ENCODE measurements around the gene GJA3. TPM values are rescaled to one million over a fixed set of nuclear protein-coding genes. Genes with fewer than 3 reads are reported as not detected.

The GJA3 gene
- total and polyA plus RNA-seq, 9 of the 15 experiments (the other 6 are each of a cell fraction or from before 2014, with no cell fraction given): 0.03 to 0.13 (median 0.04) TPM; not detected in 4

DNA sequence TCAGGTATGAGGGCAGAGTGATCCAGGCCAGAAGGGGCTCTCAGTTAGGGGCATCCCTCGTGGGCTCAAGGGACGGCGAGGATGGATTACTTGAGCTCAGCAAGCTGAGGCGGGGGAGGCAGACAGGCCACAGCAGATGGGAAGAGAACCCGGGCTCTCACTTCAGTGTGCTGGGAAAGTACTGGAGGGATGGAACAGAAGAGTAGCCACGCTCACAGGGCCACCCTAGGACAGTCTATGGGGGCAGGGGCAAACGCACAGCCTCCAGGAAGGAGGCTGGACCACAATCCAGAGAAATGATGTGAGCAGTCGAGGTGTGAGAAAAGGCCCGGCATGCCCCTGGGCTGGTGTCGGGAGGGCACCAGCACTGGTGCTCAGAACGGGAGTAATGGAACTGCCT, 9.2 kb downstream of the GJA3 start:
- no TSS peak for BruUV-seq (replicated peaks)
- Histone ChIP-seq H3K79me2 (ENCODE audit: control insufficient read depth, insufficient read depth, low read length) (no peaks in the 10 kb centered on the region), H3K4me3 (no peak overlapping the region), H3K9me1 (ENCODE audit: control insufficient read depth, insufficient read depth, low read length) (no peaks in the 10 kb centered on the region), H3K4me2 (ENCODE audit: insufficient read depth, low read length) (no peak overlapping the region), H3K27me3 (ENCODE audit: control insufficient read depth in 2 of 2, insufficient read depth in 2 of 2, low read length in 2 of 2) (peaks cover 10 to 20% of the 10 kb centered on the region in 2 experiments; a peak in 4 of 5 replicates), H3K9ac (ENCODE audit: insufficient read depth in 1 of 2, low read depth in 2 of 2, low read length in 2 of 2) (no peak overlapping the region), H3K9me3 (replicated peaks; ENCODE audit: control insufficient read depth, insufficient read depth, low read depth, low read length) (no peaks in the 10 kb centered on the region), H4K20me1 (replicated peaks; ENCODE audit: control insufficient read depth, insufficient read depth, low read length) (no peaks in the 10 kb centered on the region), H3K27ac (ENCODE audit: extremely low read depth, low read depth, low read length) (no peak overlapping the region), H3K4me1 (replicated peaks in 1 of 2; ENCODE audit: control insufficient read depth in 2 of 2, insufficient read depth in 2 of 2, low read length in 2 of 2) (peaks cover 0 to 4% of the 10 kb centered on the region in 2 experiments; a peak in 1 of 5 replicates), H2AFZ (ENCODE audit: low read depth, low read length) (no peak overlapping the region), H3K36me3 (ENCODE audit: control insufficient read depth, insufficient read depth, low read length) (no peaks in the 10 kb centered on the region)
- WGBS (ENCODE audit: insufficient coverage, low coverage, missing lambda C conversion rate): 21% methylated on average over 8 of the region's 11 CpGs
- ATAC-seq (no peak; the same call in 2 of the 3 replicates), FAIRE-seq (no peak), DNase-seq (ENCODE audit: extremely low read depth in 1 of 4, low spot score in 3 of 4) (no peak)
- no peak for TF ChIP-seq RBBP5 (IDR thresholded peaks at IDR 0.05; ENCODE audit: borderline replicate concordance, insufficient read depth, low read length, poor library complexity, severe bottlenecking)
- TF ChIP-seq ZNF347 (CRISPR knock-in tag; IDR thresholded peaks at IDR 0.05; ENCODE audit: low read depth): no peak
- no peak for TF ChIP-seq PPARD (CRISPR knock-in tag; IDR thresholded peaks at IDR 0.05)
- no peak for TF ChIP-seq THRA (IDR thresholded peaks at IDR 0.05)
- TF ChIP-seq POLR2A (conservative IDR thresholded peaks at IDR 0.05): no peak
- TF ChIP-seq NFRKB (IDR thresholded peaks at IDR 0.05; ENCODE audit: low read depth): no peak
- TF ChIP-seq ZNF184 (CRISPR knock-in tag; IDR thresholded peaks at IDR 0.05): no peak
- TF ChIP-seq RBM25 (IDR thresholded peaks at IDR 0.05; ENCODE audit: low read depth, low read length, severe bottlenecking): no peak
- TF ChIP-seq PKNOX1 (IDR thresholded peaks at IDR 0.05): no peak
- no peak for TF ChIP-seq HMG20B (CRISPR knock-in tag; IDR thresholded peaks at IDR 0.05)
- TF ChIP-seq STAT5B (CRISPR knock-in tag; IDR thresholded peaks at IDR 0.05): no peak
- no peak for TF ChIP-seq ZNF830 (CRISPR knock-in tag; IDR thresholded peaks at IDR 0.05)
- no peak for TF ChIP-seq SIN3B (IDR thresholded peaks at IDR 0.05; ENCODE audit: low read depth)
- TF ChIP-seq HCFC1 (IDR thresholded peaks at IDR 0.05; ENCODE audit: low read depth, low read length): no peak
- no peak for TF ChIP-seq ADNP (tag; IDR thresholded peaks at IDR 0.05)
- no peak for TF ChIP-seq CREB1 (IDR thresholded peaks at IDR 0.05)
- no peak for TF ChIP-seq CREB1 (CRISPR knock-in tag; IDR thresholded peaks at IDR 0.05)
- TF ChIP-seq HDAC6 (IDR thresholded peaks at IDR 0.05; ENCODE audit: low read depth, low read length): no peak
- no peak for TF ChIP-seq ILK (tag; IDR thresholded peaks at IDR 0.05; ENCODE audit: borderline replicate concordance, low read depth)
- no peak for TF ChIP-seq EHMT2 (IDR thresholded peaks at IDR 0.05)
- no peak for TF ChIP-seq POLR2AphosphoS2 (IDR thresholded peaks at IDR 0.05; ENCODE audit: low read length)
- ChIA-PET POLR2A (interaction anchor here (0.6 kb wide), 1 partner anchor 165 kb away, joined by 4 read pairs; no protein-coding TSS in a partner anchor), CTCF (ENCODE audit: low intra/inter-chr PET ratio) (no interaction called here)
- intact Hi-C loops (cut with micrococcal nuclease): no loop called here
- in situ Hi-C loops (cut with MboI): no loop called here
